GM18526 (cell line): ENCODE data around the gene FAM149A.

Experiments used
- POLR2A ChIP-seq: IDR thresholded peaks from 3 replicates; pipeline ENCODE4 v1.6.1; 2011; ENCODE audit not compliant: insufficient read length; ENCODE audit errors: extremely low read depth

Gene FAM149A

DNA sequence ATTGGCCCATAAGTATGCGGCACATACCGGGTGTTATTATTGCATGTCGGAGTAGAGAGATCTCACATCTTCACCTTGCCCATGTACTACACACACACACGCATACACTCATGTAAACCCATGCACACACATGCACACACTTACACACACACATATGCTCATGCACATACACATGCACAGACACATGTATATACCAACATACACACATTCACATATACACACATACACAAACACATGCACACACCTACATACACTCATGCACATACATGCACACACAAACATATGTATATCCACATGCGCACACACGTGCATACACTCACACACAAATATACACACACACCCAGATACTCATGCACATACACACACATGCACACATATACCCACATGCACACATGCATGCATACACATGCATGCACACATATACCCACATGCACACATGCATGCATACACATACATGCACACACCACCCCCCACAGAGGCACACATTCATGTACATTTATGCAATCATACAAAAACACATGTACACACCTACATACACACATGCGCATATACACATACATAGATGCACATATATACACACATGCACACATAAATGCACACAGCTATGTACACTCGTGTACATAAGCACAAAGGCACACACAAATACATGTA lies 98.1 kb downstream of the FAM149A start:
- no peak for TF ChIP-seq POLR2A

DNA sequence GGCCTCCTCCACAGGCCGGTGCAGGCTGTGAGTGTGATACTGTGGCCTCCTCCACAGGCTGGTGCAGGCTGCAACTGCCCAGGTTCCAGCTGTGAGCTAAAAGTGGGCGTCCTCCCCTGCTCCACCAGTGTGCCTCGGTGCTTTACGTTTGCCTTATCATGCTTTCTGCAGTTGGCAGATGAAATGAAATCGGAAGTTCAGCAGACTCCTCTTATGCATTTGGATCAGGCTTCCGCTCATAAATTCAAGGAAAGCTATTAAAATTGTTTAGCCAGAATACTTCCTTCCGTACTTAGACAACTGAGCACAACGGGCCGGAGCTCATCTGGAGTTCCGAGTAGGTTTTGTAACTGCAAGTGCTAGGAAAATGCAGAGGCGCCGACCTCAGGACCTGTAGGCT lies 98.9 kb downstream of the FAM149A start:
- no peak for TF ChIP-seq POLR2A

DNA sequence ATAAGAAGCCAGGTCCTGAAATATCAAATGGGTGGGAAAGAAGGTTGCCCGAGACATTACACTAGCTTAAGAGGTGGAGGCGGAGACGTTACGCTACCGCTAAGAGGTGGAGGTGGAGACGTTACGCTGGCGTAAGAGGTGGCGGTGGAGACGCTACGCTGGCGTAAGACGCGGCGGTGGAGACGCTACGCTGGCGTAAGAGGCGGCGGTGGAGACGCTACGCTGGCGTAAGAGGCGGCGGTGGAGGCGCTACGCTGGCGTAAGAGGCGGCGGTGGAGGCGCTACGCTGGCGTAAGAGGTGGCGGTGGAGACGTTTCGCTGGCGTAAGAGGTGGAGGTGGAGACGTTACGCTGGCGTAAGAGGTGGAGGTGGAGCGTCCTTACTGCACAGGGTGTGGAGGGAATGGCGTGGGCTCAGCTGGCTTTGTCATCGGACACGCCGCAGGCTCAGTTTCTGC lies 99.6 kb downstream of the FAM149A start:
- no peak for TF ChIP-seq POLR2A

DNA sequence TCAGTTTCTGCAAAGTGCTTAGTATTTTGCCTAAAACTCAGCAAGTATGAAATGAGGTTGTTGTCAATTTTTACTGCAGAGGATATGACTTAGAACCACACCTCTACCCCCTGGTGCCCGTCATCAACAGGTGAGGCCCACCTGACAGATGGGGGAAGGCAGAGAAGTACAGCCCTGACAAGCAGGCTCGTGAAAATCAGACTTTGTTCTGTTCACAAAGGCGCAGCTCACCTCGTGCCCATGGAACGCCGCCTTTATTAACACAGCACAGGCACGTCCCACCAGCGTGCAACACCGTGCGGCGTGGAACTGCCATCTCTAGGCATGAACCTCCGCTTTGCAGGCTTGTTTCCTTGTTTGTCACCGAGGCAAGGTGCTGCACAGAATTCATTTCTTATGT lies 100.2 kb downstream of the FAM149A start:
- TF ChIP-seq POLR2A: no peak

DNA sequence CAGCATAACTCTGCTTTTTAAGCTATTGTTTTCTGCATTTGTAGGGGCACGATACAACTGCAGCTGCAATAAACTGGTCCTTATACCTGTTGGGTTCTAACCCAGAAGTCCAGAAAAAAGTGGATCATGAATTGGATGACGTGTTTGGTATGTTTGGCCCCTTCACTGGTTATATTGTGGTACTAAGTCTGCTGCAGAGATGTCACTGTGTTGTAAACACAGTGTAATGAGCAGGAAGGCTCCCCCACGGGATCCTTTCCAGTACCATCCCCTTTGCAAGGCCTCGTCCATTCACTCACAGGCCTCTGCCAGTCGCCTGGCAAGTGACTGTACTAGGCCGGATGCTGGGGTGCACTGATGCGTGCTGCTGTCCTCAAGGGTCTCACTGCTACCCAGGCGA lies 100.7 kb downstream of the FAM149A start:
- TF ChIP-seq POLR2A: no peak

DNA sequence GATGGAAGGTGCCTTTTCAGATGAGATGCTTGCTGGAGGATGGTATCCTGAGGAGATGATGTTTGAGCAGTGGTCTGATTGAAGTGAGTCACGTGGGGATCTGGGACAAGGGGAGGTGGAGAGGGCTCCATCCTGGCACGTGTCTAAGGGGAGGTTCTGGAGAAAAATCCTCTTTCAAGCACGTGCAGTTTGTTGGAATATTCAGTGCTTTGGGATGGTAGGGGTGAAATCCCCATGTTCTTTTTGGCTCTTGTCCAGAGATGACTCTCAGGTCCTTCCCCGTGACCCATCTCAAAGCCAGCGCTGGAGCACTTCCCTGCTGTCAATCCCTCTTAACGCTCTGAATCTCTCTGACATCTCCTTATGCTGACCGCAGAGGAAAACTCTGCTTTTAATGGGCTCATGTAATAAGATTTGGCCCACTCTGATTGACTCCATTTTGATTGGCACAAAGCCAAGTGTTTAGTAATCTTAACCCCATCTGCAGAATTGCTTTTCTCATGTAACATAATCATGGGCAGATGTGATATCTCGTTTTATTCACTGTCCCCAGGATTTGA lies 112.0 kb downstream of the FAM149A start:
- no peak for TF ChIP-seq POLR2A

DNA sequence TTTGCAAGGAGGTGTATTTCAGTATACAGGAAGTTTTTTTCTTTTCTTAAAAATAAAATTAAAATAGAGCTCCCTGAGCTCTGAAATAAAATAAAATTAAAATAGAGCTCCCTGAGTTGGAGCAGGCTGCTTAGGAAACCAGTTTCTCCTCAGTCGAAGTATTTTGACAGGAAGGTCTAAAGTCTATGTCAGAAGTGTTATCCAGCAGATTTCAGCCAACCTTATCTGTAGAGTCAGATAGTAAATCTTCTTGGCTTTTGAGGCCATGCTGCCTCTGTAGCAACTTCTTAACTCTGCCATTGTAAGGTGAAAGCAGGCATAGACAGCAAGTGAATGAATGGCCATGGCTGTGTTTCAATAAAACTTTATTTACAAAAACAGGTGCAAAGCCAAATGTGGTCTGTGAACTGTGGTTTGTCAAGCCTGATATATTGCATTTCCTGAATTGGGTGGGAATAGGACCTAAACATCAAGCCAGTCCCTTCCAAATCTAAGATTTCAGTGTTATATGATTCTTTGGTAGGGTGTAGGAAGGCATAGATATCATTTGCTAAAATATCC lies 113.3 kb downstream of the FAM149A start:
- no peak for TF ChIP-seq POLR2A

DNA sequence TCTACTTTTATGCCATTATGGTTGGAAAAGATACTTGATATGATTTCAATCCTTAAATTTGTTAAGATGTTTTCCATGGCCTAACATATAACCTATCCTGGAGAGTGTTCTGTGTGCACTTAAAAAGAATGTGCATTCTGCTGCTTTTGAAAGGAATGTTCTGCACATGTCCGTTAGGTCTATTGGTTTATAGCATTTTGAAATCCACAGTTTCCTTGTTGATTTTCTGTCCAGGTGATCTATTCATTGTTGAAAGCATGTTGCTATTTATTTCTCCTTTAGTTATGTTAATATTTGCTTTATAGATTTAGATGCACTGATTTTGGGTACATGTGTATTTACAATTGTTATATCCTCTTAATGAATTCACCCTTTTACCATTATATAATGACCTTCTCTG lies 117.1 kb downstream of the FAM149A start:
- no peak for TF ChIP-seq POLR2A
